ENCODE data around the gene TTN.

GRCh38 chr2:178522950-178523595 lies 284.1 kb downstream of the TTN start:
- peak; percentile 91 for TF ChIP-seq POLR2AphosphoS5 (IDR thresholded peaks at IDR 0.05; ENCODE audit: low read depth, low read length)
- TF ChIP-seq EP300 (IDR thresholded peaks at IDR 0.05; ENCODE audit: borderline replicate concordance in 1 of 2, low read depth in 2 of 2, low read length in 2 of 2): no peak

Data from H1 (cell line).